ENCODE results near the gene EPB41L4A.

The EPB41L4A gene

GRCh38 chr5:112267231-112267630, 151.8 kb downstream of the EPB41L4A start:
- TF ChIP-seq CTCF (IDR thresholded peaks at IDR 0.05): no peak
- no peak for TF ChIP-seq ZFX (IDR thresholded peaks at IDR 0.05; ENCODE audit: borderline replicate concordance)
- H3K27ac ChIP-seq: no peak overlapping the region

GRCh38 chr5:112264666-112265065, 154.4 kb downstream of the EPB41L4A start:
- TF ChIP-seq CTCF (IDR thresholded peaks at IDR 0.05) (no peak), ZFX (IDR thresholded peaks at IDR 0.05; ENCODE audit: borderline replicate concordance) (no peak)

GRCh38 chr5:112264151-112264550, 154.9 kb downstream of the EPB41L4A start:
- no peak overlapping the region for H3K27ac ChIP-seq
- no peak for TF ChIP-seq ZFX (IDR thresholded peaks at IDR 0.05; ENCODE audit: borderline replicate concordance)
- no peak for TF ChIP-seq CTCF (IDR thresholded peaks at IDR 0.05)

More at GRCh38 chr5:112264666-112265065, 154.4 kb downstream of the EPB41L4A start:
- no peak overlapping the region for H3K27ac ChIP-seq

- TF ChIP-seq ZFX (IDR thresholded peaks at IDR 0.05; ENCODE audit: borderline replicate concordance) (no peak), CTCF (IDR thresholded peaks at IDR 0.05) (no peak)
- no peak overlapping the region for H3K27ac ChIP-seq
Observed at GRCh38 chr5:112263469-112263868, 155.6 kb downstream of the EPB41L4A start.

- no peak overlapping the region for H3K27ac ChIP-seq
- TF ChIP-seq CTCF (IDR thresholded peaks at IDR 0.05) (no peak), ZFX (IDR thresholded peaks at IDR 0.05; ENCODE audit: borderline replicate concordance) (no peak)
Observed at GRCh38 chr5:112258571-112258970, 160.5 kb downstream of the EPB41L4A start.

- no peak for TF ChIP-seq ZFX (IDR thresholded peaks at IDR 0.05; ENCODE audit: borderline replicate concordance)
- no peak for TF ChIP-seq CTCF (IDR thresholded peaks at IDR 0.05)
Observed at GRCh38 chr5:112257976-112258375, 161.1 kb downstream of the EPB41L4A start.

GRCh38 chr5:112257005-112257404, 162.1 kb downstream of the EPB41L4A start:
- no peak for TF ChIP-seq ZFX (IDR thresholded peaks at IDR 0.05; ENCODE audit: borderline replicate concordance)
- TF ChIP-seq CTCF (IDR thresholded peaks at IDR 0.05): no peak

More at GRCh38 chr5:112257976-112258375, 161.1 kb downstream of the EPB41L4A start:
- H3K27ac ChIP-seq: no peak overlapping the region

More at GRCh38 chr5:112257005-112257404, 162.1 kb downstream of the EPB41L4A start:
- no peak overlapping the region for H3K27ac ChIP-seq
